Neutrophil (primary cell): ENCODE data around the gene AQP9.

Source experiments
- H3K27ac ChIP-seq: fragments of 200-600 bp; sonication (generic); 2 replicates; pipeline ENCODE4 v1.5.1; 2016; ENCODE audit warnings: mild to moderate bottlenecking, moderate library complexity
- H3K27me3 ChIP-seq: fragments of 200-600 bp; sonication (generic); 2 replicates; pipeline ENCODE4 v1.6.0; 2016; ENCODE audit warnings: mild to moderate bottlenecking
- H3K36me3 ChIP-seq: fragments of 200-600 bp; sonication (generic); 2 replicates; pipeline ENCODE4 v1.5.1; 2017
- H3K4me1 ChIP-seq, 2 experiments: fragments of 200-600 bp in 1 of 2; sonication (generic) in 1 of 2; 1 replicate in 1 of 2; 2 replicates in 1 of 2; pipeline versions ENCODE4 v1.5.1 to v1.6.1; 2013 to 2016; ENCODE audit warnings: low read depth in 1 of 2, low read length in 1 of 2, mild to moderate bottlenecking in 1 of 2, moderate library complexity in 1 of 2; ENCODE audit not compliant: control insufficient read depth in 1 of 2, insufficient read depth in 1 of 2
- H3K4me3 ChIP-seq, 2 experiments: fragments of 200-600 bp in 1 of 2; sonication (generic) in 1 of 2; 1 replicate in 1 of 2; 2 replicates in 1 of 2; pipeline ENCODE4 v1.5.1; 2013 to 2016; ENCODE audit warnings: low read depth in 1 of 2, low read length in 1 of 2, mild to moderate bottlenecking in 1 of 2, moderate library complexity in 1 of 2
- H3K9me3 ChIP-seq: fragments of 200-600 bp; sonication (generic); 2 replicates; pipeline ENCODE4 v1.5.1; 2016
- TF ChIP-seq, protein P1 (sequence below): fragments of 200-600 bp; sonication (generic); IDR thresholded peaks from 2 replicates; pipeline ENCODE4 v1.5.1; 2016; ENCODE audit warnings: antibody characterized with exemption

AQP9 gene

DNA sequence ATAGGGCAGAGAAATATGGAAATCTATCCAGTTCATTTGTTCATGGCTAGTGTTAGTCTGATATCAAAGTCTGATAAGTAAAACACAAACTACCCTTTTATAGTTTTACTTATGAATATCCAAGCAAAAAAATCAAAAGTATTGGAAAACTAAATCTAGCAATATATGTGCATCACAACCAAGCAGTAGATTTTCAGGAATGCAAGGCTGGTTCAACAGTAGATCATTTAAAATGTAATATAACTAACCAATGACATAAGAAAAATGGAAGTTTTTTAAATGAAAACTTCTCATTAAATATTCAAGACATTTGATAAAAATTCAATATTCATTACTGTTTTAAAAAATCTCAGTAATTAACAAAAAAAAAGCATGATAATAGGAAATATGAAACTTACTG lies 12.8 kb upstream of the AQP9 start:
- Histone ChIP-seq H3K27me3 (no peaks in the 10 kb centered on the region), H3K4me1 (no peaks in the 10 kb centered on the region), H3K4me3 (no peak overlapping the region), H3K27ac (no peak overlapping the region), H3K9me3 (no peaks in the 10 kb centered on the region), H3K36me3 (no peaks in the 10 kb centered on the region)
- TF ChIP-seq, protein P1, sequence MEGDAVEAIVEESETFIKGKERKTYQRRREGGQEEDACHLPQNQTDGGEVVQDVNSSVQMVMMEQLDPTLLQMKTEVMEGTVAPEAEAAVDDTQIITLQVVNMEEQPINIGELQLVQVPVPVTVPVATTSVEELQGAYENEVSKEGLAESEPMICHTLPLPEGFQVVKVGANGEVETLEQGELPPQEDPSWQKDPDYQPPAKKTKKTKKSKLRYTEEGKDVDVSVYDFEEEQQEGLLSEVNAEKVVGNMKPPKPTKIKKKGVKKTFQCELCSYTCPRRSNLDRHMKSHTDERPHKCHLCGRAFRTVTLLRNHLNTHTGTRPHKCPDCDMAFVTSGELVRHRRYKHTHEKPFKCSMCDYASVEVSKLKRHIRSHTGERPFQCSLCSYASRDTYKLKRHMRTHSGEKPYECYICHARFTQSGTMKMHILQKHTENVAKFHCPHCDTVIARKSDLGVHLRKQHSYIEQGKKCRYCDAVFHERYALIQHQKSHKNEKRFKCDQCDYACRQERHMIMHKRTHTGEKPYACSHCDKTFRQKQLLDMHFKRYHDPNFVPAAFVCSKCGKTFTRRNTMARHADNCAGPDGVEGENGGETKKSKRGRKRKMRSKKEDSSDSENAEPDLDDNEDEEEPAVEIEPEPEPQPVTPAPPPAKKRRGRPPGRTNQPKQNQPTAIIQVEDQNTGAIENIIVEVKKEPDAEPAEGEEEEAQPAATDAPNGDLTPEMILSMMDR, result no peak

- H3K4me1 ChIP-seq, result peaks cover 16 to 18% of the 10 kb centered on the region in 2 experiments
- no peak overlapping the region for H3K4me3 ChIP-seq
- TF ChIP-seq, protein P1, result no peak
- H3K36me3 ChIP-seq, result no peaks in the 10 kb centered on the region
- no peak overlapping the region for H3K27ac ChIP-seq
- H3K9me3 ChIP-seq, result no peaks in the 10 kb centered on the region
- peaks cover 13% of the 10 kb centered on the region for H3K27me3 ChIP-seq
Measured at GRCh38 chr15:58134886-58135285, 3.3 kb upstream of the AQP9 start.

DNA sequence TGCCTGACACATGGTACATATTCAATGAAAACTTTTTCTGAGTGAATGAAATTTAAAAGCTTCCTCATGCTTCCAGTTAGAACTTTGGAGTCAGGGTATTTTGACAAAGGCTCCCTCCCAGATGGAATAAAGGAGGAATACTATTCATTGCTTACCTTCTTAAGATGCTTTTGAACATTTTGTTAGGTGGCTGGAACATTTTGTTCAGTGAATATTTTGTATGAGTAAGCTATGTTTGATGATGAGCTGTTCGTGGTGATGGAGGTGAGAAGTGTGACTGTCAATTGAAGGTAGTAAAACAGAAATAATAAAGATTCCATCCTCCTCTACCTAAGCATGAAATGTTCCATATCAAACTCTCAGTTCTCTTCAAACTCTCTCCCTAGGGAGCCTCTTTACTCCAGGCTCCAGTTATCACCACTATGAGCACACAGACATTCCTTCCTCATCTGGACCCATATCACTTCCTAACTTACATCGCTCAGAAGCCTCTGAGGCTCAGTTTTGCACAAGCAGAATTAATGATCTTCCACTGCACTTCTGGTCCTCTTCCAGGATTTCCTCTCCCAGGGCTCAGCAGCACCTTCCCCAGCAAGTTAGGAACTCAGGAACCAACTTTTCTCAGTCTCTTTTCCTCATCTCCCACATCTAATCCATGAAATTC lies 2.5 kb upstream of the AQP9 start:
- H3K9me3 ChIP-seq, result no peaks in the 10 kb centered on the region
- H3K4me3 ChIP-seq, result no peak overlapping the region
- TF ChIP-seq, protein P1, result no peak
- no peak overlapping the region for H3K27ac ChIP-seq
- H3K27me3 ChIP-seq, result peaks cover 13% of the 10 kb centered on the region
- H3K4me1 ChIP-seq, result peaks cover 18 to 19% of the 10 kb centered on the region in 2 experiments
- no peaks in the 10 kb centered on the region for H3K36me3 ChIP-seq

DNA sequence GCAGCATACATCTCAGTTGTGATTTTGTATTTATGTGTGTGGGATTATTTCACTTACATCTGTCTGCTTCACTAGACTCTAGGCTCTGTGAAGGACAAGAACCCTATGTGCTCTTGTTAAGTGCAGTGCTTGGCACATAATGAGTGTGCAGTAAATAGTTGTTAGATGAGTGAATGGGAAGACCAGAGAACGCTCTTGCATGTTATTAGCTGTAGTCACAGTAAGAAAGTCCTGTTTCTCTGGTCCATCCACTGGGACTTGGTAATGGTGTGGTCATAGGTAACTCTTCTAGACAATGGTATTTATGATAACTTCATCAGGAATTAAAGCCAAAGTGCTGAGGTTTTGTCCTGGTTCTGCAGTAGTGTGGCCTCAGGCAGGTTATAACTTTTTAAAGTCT lies 1.4 kb upstream of the AQP9 start:
- Histone ChIP-seq H3K9me3 (no peaks in the 10 kb centered on the region), H3K36me3 (peaks cover 7% of the 10 kb centered on the region), H3K27me3 (peaks cover 13% of the 10 kb centered on the region), H3K4me1 (peaks cover 25 to 29% of the 10 kb centered on the region in 2 experiments), H3K27ac (peak overlapping the region; percentile 98), H3K4me3 (peak overlapping the region in 1 of 2 experiments; percentile 80)
- TF ChIP-seq, protein P1, result no peak

DNA sequence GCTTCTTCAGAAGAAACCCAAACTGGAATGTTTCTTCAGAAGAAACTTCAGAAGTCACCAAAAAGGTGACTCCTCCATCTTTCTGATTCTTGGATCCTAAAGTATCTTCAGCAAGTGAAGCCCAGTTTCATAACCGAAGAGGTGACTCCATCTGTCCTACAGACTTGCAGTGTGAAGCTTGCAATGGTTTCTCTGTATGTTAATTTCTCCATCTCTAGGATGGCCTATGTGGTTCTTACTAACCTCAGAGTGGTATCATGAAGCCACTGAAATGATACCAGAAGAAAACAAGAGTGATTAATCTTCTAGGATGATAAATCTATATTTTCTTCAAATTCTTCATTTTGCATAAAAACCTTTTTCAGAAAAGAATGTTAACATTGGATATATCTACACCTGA lies 495 bp upstream of the AQP9 start:
- Histone ChIP-seq H3K27me3 (peaks cover 9% of the 10 kb centered on the region), H3K9me3 (no peaks in the 10 kb centered on the region), H3K4me3 (peak overlapping the region; percentile 80 to 81), H3K4me1 (peaks cover 34 to 39% of the 10 kb centered on the region in 2 experiments), H3K27ac (peak overlapping the region; percentile 98), H3K36me3 (peaks cover 17% of the 10 kb centered on the region)
- TF ChIP-seq, protein P1, result no peak
